Measurements from ENCODE around the gene RNASEH2C. TPM values are rescaled to one million over a fixed set of nuclear protein-coding genes. Genes with fewer than 3 reads are reported as not detected.

The RNASEH2C gene
- polyA plus RNA-seq, 1 donor (not counting 4 experiments of a cell fraction or from before 2014, with no cell fraction given) = 18.5 TPM

GRCh38 chr11:65730461-65730860 is 9.9 kb upstream of the RNASEH2C start:
- Histone ChIP-seq H3K9me1 (ENCODE audit: control insufficient read depth, extremely low read depth, insufficient read depth, low read length) (no peaks in the 10 kb centered on the region), H3K27ac (ENCODE audit: control insufficient read depth, insufficient read depth, low read length) (no peak overlapping the region), H3K4me1 (ENCODE audit: control insufficient read depth, extremely low read depth, insufficient read depth, low read length) (no peaks in the 10 kb centered on the region), H2AFZ (ENCODE audit: control insufficient read depth, low read length) (no peak overlapping the region), H4K20me1 (ENCODE audit: control insufficient read depth, extremely low read depth, insufficient read depth, low read length) (no peaks in the 10 kb centered on the region), H3K79me2 (ENCODE audit: control insufficient read depth, insufficient read depth, low read length) (no peaks in the 10 kb centered on the region), H3K4me3 (ENCODE audit: control insufficient read depth in 2 of 3, extremely low read depth in 1 of 3, insufficient read depth in 2 of 3, low read depth in 1 of 3, low read length in 3 of 3) (no peak overlapping the region), H3K4me2 (ENCODE audit: control insufficient read depth, extremely low read depth, insufficient read depth, low read depth, low read length) (no peak overlapping the region), H3K36me3 (ENCODE audit: control insufficient read depth in 2 of 2, extremely low read depth in 1 of 2, insufficient read depth in 2 of 2, low read length in 2 of 2) (no peaks in the 10 kb centered on the region), H3K9ac (ENCODE audit: control insufficient read depth, extremely low read depth, insufficient read depth, low read length) (no peak overlapping the region), H3K9me3 (ENCODE audit: control insufficient read depth, low read depth, low read length) (no peaks in the 10 kb centered on the region), H3K27me3 (ENCODE audit: control insufficient read depth, extremely low read depth, insufficient read depth, low read length) (no peaks in the 10 kb centered on the region)
- no peak for FAIRE-seq
- TF ChIP-seq EZH2 (IDR thresholded peaks at IDR 0.05; ENCODE audit: low read length) (no peak), CTCF (optimal IDR thresholded peaks at IDR 0.05 in 1 of 3, IDR thresholded peaks at IDR 0.05 in 1 of 3, conservative IDR thresholded peaks at IDR 0.05 in 1 of 3; ENCODE audit: extremely low read depth in 1 of 3, insufficient read depth in 2 of 3, low read length in 3 of 3) (no peak)
- dilution Hi-C loops (cut with MboI; ENCODE audit: extremely low pct_ligation_motif_present, low sequenced_read_pairs) = no loop called here
- no peak for DNase-seq (ENCODE audit: low read depth, low spot score)

- dilution Hi-C loops (cut with MboI; ENCODE audit: extremely low pct_ligation_motif_present, low sequenced_read_pairs) = no loop called here
- H4K20me1 ChIP-seq (ENCODE audit: control insufficient read depth, extremely low read depth, insufficient read depth, low read length) = no peaks in the 10 kb centered on the region
- no peaks in the 10 kb centered on the region for H3K36me3 ChIP-seq (ENCODE audit: control insufficient read depth in 2 of 2, extremely low read depth in 1 of 2, insufficient read depth in 2 of 2, low read length in 2 of 2)
Observed at GRCh38 chr11:65727865-65728264, 7.3 kb upstream of the RNASEH2C start.

More at GRCh38 chr11:65727865-65728264, 7.3 kb upstream of the RNASEH2C start:
- Histone ChIP-seq H3K79me2 (ENCODE audit: control insufficient read depth, insufficient read depth, low read length) (no peaks in the 10 kb centered on the region), H3K27me3 (ENCODE audit: control insufficient read depth, extremely low read depth, insufficient read depth, low read length) (no peaks in the 10 kb centered on the region), H3K9me3 (ENCODE audit: control insufficient read depth, low read depth, low read length) (no peaks in the 10 kb centered on the region), H3K4me1 (ENCODE audit: control insufficient read depth, extremely low read depth, insufficient read depth, low read length) (no peaks in the 10 kb centered on the region), H3K4me2 (ENCODE audit: control insufficient read depth, extremely low read depth, insufficient read depth, low read depth, low read length) (no peak overlapping the region), H3K9ac (ENCODE audit: control insufficient read depth, extremely low read depth, insufficient read depth, low read length) (no peak overlapping the region), H2AFZ (ENCODE audit: control insufficient read depth, low read length) (no peak overlapping the region), H3K4me3 (ENCODE audit: control insufficient read depth in 2 of 3, extremely low read depth in 1 of 3, insufficient read depth in 2 of 3, low read depth in 1 of 3, low read length in 3 of 3) (no peak overlapping the region), H3K9me1 (ENCODE audit: control insufficient read depth, extremely low read depth, insufficient read depth, low read length) (no peaks in the 10 kb centered on the region), H3K27ac (ENCODE audit: control insufficient read depth, insufficient read depth, low read length) (no peak overlapping the region)
- no peak for FAIRE-seq
- DNase-seq (ENCODE audit: low read depth, low spot score) = no peak
- TF ChIP-seq CTCF (optimal IDR thresholded peaks at IDR 0.05 in 1 of 3, IDR thresholded peaks at IDR 0.05 in 1 of 3, conservative IDR thresholded peaks at IDR 0.05 in 1 of 3; ENCODE audit: extremely low read depth in 1 of 3, insufficient read depth in 2 of 3, low read length in 3 of 3) (no peak), EZH2 (IDR thresholded peaks at IDR 0.05; ENCODE audit: low read length) (no peak)

Data from keratinocyte (primary cell).